ENCODE measurements around the gene SPATS1.

SPATS1 gene

DNA sequence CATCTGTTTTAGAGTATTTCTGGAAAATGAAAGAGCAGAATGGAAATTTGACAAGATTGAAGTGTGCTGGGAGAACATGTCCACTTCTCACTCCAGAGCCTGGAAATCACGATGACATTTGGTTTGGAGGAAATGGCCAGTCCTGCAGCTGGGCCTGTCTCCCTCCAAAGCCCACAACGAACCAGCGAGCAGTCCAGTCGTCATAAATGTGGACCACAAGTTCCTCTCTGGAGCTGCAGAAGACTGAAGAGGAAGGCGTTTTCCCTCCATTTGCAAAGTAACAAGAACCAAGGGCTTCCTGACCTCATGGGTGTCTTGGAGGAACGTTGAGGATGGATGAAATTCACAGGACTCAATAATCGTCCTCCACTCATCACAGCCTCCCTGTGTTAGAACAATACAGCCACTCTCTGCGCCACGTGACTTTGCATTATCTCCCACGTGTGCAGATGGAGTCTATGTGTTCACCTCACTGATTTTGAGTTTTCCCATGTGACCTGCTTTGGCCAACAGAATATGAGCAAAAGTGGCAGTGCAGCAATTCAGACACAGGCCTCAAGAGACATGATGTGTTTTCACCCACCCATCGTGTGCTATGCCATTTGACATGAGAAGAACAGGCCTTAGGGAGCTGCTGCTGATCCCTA is 9.1 kb upstream of the SPATS1 start:
- in situ Hi-C loops (cut with MboI; ENCODE audit: low pct_unique_long_range_greater_than_20kb, low sequenced_read_pairs, unreplicated experiment) = loop anchor here (25.0 kb wide), 1 partner anchor 171 kb away; the partner anchor contains the start of gene CAPN11
- TF ChIP-seq, protein P1, sequence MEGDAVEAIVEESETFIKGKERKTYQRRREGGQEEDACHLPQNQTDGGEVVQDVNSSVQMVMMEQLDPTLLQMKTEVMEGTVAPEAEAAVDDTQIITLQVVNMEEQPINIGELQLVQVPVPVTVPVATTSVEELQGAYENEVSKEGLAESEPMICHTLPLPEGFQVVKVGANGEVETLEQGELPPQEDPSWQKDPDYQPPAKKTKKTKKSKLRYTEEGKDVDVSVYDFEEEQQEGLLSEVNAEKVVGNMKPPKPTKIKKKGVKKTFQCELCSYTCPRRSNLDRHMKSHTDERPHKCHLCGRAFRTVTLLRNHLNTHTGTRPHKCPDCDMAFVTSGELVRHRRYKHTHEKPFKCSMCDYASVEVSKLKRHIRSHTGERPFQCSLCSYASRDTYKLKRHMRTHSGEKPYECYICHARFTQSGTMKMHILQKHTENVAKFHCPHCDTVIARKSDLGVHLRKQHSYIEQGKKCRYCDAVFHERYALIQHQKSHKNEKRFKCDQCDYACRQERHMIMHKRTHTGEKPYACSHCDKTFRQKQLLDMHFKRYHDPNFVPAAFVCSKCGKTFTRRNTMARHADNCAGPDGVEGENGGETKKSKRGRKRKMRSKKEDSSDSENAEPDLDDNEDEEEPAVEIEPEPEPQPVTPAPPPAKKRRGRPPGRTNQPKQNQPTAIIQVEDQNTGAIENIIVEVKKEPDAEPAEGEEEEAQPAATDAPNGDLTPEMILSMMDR (IDR thresholded peaks at IDR 0.05; ENCODE audit: extremely low read depth, insufficient read depth, missing control alignments) = no peak
- no peak for DNase-seq (ENCODE audit: low spot score)

DNA sequence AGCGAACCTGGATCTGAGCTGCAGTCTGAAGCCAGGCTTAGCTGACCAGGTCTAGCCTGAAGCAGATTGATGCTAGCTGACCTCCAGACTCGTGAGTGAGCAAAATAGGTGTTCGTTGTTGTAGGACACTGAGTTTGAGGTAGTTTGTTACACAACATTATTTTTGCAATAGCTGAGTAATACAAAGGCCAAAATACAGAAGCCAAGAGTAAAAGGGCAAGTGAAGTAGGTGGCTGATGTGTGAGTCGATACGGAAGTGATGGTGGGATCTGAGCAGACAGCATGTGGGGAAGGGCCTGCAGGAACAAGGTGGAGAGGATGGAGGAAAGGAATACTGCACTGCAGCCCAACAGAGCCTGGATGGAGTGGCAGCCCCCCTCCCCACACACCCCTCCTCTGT is 8.5 kb upstream of the SPATS1 start:
- DNase-seq (ENCODE audit: low spot score) = no peak
- TF ChIP-seq, protein P1 (IDR thresholded peaks at IDR 0.05; ENCODE audit: extremely low read depth, insufficient read depth, missing control alignments) = no peak
- in situ Hi-C loops (cut with MboI; ENCODE audit: low pct_unique_long_range_greater_than_20kb, low sequenced_read_pairs, unreplicated experiment) = loop anchor here (25.0 kb wide), 1 partner anchor 172 kb away; the partner anchor contains the start of gene CAPN11

DNA sequence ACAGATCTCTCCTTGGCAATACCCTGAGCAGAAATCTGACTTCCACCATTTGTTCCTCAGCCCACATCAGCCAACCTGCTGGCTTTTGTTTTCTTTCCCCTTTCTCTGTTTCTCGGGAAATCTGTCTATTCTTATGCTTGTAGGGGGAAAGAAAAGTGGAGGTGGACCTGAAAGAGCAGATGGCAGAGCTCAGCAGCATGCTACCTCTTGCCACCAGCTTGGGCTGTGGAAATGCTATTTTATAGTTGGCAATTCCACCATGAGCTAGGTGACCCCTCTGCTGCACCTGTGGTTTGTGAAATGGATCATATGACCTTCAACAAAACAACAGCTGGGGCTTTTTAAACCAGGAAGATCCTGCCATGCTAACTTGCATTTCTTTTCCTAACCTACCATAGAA is 6.8 kb upstream of the SPATS1 start:
- TF ChIP-seq, protein P1 (IDR thresholded peaks at IDR 0.05; ENCODE audit: extremely low read depth, insufficient read depth, missing control alignments) = no peak
- DNase-seq (ENCODE audit: low spot score) = no peak
- in situ Hi-C loops (cut with MboI; ENCODE audit: low pct_unique_long_range_greater_than_20kb, low sequenced_read_pairs, unreplicated experiment) = loop anchor here (25.0 kb wide), 1 partner anchor 173 kb away; the partner anchor contains the start of gene CAPN11

DNA sequence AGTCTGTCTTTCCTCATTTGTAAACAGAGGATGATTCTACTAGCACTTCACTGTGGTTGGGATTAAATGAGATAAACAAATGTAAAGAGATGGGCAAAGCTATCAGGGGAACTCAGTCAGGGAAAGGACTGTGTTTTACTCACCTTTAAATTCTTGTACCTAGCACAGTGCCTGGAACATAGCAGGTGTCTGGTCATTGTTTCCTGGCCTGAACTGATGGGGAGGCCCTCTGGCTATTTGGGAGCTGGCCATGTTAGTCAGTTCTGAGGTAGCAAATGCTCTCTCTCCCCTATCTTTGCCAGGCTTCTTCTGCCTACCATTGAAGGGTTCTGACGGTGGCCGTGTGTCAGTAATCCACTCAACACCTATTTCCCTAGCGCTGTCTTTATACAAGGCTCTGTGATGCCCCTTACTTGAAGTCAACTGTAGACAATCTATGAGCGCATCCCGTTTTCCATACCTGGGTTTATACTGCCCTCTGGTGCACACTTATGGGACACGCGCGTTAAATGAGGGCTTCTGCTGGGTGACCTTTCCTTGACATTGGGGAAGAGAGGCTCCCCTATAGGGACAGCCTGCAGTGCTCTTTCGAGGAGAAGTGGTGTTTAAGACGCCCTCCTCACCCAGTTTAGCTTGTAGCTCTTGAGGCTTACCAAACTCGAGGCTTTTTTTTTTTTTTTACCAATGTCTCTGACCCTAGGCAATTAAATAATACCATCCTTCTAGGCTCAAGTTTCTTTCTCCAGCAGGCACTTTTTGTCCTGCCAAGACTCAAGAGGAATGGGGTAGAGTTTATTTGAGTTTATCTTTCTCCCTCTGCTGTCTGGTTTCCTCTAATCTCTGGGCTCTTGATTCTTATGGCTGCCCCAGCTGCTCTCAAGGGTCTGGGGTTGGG is 4.0 kb upstream of the SPATS1 start:
- in situ Hi-C loops (cut with MboI; ENCODE audit: low pct_unique_long_range_greater_than_20kb, low sequenced_read_pairs, unreplicated experiment) = loop anchor here (25.0 kb wide), 1 partner anchor 176 kb away; the partner anchor contains the start of gene CAPN11
- TF ChIP-seq, protein P1 (IDR thresholded peaks at IDR 0.05; ENCODE audit: extremely low read depth, insufficient read depth, missing control alignments) = peak; percentile 84
- peak; percentile 77 for DNase-seq (ENCODE audit: low spot score)

DNA sequence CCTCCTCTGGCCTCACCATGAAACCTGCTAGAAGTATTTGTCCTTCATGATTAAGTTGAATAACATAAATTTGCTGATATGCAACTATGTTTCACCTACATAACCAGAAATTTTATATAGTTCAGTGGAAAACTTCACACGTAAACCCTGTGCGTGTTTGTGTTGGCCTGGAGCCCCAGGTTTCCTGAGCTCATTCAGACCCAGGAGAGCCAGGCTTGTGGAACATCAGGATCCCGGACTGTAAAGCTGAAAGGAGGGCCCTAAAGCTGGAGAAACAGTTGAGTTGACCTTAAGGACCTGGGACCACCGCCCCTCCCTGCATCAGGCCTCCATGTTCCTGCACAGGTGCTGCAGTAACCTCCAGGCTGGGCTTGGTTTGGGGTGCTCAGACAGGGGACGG is 3.1 kb upstream of the SPATS1 start:
- TF ChIP-seq, protein P1 (IDR thresholded peaks at IDR 0.05; ENCODE audit: extremely low read depth, insufficient read depth, missing control alignments) = no peak
- DNase-seq (ENCODE audit: low spot score) = no peak
- in situ Hi-C loops (cut with MboI; ENCODE audit: low pct_unique_long_range_greater_than_20kb, low sequenced_read_pairs, unreplicated experiment) = loop anchor here (25.0 kb wide), 1 partner anchor 177 kb away; the partner anchor contains the start of gene CAPN11

DNA sequence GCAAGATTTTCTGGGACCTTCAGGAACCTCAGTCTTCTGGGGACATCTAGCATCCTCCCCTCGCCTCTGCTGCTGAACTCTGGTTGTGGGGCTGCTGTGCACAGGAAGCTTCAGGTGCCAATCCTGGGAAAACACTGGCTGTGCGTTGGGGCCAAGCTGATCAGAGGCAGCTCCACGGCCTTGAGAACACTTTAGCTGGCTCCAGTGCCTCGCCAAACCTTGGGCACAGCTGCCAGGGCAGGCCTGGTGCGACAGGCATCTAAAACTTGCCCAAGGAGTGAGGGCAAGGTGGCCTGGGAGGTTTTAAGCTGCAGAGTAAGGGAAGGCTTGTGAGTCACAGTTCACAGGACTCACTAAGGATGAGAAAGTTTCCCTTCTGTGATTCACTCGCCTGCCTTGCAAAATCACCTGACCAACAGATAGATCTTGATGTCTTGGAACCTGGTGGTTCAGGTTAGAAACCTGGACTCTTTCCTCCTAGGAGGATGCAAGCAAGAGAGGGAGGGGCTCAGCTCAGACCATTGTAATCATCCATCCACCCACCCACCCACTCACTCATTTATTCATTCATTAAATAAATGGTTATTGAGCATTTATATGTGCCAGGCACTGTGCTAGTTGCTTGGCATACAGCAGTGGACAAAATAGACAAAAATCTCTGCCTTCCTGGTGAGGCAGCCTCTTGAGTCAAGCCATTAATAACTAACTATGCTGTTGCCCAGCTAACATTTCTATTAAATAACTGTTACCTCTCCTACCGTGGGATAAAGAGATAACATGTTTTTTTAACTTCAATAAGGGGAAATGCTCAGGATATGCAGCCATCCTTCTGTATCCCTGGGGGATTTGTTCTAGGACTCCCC is 2.5 kb upstream of the SPATS1 start:
- TF ChIP-seq, protein P1 (IDR thresholded peaks at IDR 0.05; ENCODE audit: extremely low read depth, insufficient read depth, missing control alignments) = no peak
- no peak for DNase-seq (ENCODE audit: low spot score)
- in situ Hi-C loops (cut with MboI; ENCODE audit: low pct_unique_long_range_greater_than_20kb, low sequenced_read_pairs, unreplicated experiment) = loop anchor here (25.0 kb wide), 1 partner anchor 178 kb away; the partner anchor contains the start of gene CAPN11
